ENCODE results near the gene STUM. TPM values are rescaled to one million over a fixed set of nuclear protein-coding genes. Genes with fewer than 3 reads are reported as not detected.
A peak's percentile ranks its signal among the peaks of the same experiment; 100 is the strongest.
"Not testable (repeated sequence)": the region's sequence is repeated elsewhere in the genome, so short reads cannot be mapped to it uniquely, and the experiment has no call there.

STUM gene, protein sequence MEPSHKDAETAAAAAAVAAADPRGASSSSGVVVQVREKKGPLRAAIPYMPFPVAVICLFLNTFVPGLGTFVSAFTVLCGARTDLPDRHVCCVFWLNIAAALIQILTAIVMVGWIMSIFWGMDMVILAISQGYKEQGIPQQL
- polyA plus RNA-seq (ENCODE audit: insufficient read length in 10 of 10): 10 to 100 TPM in 7 of 10 donors, 1 to 10 TPM in 3; 6.1 to 18.6 (median 13.6) TPM
- long read RNA-seq, donor 1: 0 reads
- long read RNA-seq, donor 2: 0 reads
- long read RNA-seq, donor 3: 0 reads
- long read RNA-seq, donor 4: 0 reads
- long read RNA-seq, donor 5: 0 reads
- long read RNA-seq, donor 6: 0 reads
- long read RNA-seq, donor 7: 0 reads
- long read RNA-seq, donor 8, partial matches to known transcripts: 5 of 5 reads
- long read RNA-seq, donor 8, other reads (novel, unspliced or antisense): 0 of 5 reads
- long read RNA-seq, donor 9: 0 reads

DNA sequence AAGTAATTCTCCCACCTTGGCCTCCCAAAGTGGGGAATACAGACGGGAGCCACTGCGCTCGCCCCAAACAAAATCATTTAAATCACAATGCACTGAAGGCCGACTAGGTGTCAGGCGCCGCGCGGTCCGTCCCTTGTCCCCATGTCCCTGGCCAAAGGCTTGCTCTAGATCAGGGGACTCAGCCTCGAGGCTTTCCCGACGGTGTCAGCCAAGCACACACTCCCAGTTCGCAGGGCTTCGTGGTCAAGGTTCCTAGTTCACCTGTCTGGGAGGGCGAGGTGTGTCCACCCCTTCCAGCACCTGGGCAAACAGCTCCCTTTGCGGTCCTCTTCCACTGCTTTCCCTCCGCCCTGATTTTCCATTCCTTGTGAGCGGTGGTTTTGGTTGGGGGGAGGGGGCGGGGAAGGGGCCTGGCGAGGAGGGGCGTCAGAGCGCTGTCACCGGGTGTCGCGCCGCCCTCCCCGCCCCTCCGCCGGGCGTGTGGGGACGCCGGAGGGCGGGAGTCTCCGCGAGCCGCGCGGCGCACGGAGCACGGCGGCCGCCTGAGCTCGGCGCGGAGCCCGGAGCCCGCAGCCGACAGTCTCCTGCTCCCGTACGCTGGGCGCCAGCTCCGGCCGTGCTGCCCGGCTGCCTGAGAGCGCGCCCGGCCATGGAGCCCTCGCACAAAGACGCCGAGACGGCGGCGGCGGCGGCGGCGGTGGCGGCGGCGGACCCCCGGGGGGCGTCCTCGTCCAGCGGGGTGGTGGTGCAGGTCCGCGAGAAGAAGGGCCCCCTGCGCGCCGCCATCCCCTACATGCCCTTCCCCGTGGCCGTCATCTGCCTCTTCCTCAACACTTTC, at the start of gene STUM:
Gene STUM (plus strand): TSS at position 509 of the 838 bp plus-strand sequence. CDS start 141 bp downstream, at position 650.
- DNase-seq: peak; percentile 38 to 72 (median 63)

DNA sequence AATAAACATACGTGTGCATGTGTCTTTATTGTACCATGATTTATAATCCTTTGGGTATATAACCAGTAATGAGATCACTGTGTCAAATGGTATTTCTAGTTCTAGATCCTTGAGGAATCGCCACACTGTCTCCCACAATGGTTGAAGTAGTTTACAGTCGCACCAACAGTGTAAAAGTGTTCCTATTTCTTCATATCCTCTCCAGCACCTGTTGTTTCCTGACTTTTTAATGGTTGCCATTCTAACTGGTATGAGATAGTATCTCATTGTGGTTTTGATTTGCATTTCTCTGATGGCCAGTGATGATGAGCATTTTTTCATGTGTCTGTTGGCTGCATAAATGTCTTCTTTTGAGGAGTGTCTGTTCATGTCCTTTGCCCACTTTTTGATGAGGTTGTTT, 48.9 kb upstream of the STUM start:
- DNase-seq: not testable (repeated sequence)

DNA sequence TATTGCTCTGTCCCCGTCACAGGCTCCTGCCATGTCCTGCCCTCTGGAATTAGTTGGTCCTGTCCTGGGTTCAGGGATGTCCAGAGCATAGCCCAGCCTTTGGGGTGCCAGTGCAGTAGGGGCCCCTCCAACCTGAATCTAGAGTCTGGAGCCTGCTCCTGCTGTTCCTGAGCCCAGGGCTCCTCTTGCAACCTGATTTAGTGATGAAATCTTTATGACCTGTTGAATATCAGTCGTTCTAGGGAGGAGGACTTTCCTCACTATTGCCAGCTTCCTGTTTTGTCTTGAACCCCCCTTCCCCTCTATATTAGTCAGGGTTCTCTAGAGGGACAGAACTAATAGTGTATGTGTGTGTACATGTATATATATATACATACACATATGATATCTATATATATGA, 42.5 kb upstream of the STUM start:
- no peak for DNase-seq

GRCh38 chr1:226506921-226507320, 41.6 kb upstream of the STUM start:
- no peak for DNase-seq

GRCh38 chr1:226510453-226510852, 38.1 kb upstream of the STUM start:
- no peak for DNase-seq

DNA sequence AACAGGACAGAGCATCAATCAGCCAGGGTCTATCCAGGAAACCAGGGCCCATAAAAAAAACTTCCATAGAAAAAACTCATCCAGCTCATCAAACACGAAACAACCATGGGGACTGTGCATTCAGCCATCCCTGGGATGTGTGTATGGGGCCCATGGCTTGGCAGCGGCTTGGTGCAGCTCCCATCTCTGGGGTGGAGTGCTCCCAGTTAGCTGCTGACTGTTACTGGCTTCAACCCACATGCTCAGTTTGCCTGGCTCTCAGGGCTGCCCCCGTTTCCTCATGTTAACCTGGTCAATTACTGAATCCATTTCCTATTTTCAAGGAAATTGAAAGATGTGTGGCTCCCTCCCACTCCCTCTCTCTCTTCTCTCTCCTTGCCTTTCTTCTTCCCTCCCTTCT, 37.3 kb upstream of the STUM start:
- DNase-seq: no peak

DNA sequence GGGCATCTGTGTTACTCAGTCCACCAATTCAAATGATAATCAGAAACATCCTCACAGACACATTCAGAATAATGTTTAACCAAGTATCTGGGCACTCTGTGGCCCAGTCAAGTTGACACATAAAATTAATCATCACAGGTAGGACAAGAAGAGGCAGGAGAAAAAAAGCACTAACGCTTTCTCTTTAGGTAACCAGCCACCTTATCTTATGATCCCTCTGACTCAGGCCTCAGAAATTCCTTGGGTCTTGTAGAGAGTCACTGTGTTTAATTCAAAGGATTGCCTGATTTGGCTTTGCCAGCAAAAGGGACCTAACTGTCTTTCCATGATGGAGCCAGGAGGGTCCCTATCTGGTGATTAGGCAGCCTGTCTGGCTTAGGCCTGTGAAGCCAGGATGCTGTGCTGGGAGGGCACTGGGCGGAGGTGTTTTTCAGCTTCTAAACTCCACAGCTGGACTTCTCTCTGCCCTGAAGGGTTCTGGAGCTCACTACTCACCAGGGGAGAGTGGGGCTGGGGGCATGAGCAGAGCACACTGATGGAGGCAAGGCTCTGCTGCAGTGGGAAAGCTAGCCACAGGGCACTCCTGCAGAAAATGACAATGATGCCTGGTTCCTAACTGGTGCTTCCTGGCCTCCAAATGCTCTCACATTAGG, 36.4 kb upstream of the STUM start:
- DNase-seq: no peak

DNA sequence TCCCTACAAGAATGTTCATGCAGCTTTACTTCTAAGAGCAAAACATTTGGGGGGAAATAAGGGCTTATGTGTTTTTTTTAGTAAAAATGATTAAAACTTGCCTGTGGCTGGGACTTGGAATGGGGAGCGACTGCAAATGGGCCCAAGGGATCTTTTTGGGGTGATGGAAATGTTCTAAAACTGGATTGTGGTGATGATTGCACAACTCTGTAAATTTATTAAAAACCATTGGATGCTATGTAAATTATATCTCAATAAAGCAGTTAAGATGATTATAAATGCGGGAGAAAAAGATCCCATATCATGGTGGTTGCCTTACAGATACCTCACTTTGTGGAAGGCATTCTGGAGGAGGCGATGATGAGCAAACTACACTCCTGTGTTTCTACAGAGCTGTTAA, 30.2 kb upstream of the STUM start:
- DNase-seq: no peak

GRCh38 chr1:226519135-226519534, 29.4 kb upstream of the STUM start:
- no peak for DNase-seq

DNA sequence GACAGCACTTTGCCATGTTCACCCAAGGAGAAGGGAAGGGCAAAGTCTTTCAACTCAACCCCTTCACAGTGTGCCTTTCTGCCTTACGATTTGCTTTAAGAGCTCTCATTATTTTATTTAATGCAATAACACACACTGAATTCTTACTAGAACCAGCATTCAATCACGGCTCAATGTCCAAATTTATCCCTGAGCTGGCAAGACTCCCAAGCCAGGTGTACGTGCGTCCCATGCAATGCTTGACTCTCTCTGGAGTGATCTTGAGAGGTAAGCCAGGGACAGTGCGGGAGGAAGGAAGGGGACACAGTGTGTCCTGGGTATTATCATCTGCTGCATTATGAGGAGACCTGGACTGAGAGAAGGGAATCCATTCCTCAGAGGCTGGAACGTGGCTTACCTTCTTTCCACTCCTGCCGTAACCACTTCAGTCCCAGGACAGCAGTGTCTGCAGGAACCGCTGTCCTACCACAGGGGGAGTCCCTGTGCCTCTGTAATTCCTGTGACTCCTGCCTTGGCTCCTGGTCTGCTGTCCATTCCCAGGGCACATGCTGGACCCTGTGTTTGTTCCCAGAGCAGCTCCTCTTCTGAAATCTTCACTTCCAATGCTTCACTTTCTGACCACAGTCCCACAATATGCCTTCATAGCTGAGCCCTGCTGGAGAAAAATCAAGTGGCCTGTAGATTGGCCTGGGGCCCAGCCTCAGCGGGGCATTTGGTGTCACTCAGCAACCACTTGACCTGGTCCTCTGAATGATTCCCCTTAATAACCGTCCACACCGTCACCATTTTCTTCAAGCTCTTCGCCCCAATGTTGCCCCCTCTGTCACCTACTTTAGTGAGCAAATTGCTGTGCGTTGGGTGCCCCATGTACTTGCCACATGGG, 28.6 kb upstream of the STUM start:
- DNase-seq: no peak

DNA sequence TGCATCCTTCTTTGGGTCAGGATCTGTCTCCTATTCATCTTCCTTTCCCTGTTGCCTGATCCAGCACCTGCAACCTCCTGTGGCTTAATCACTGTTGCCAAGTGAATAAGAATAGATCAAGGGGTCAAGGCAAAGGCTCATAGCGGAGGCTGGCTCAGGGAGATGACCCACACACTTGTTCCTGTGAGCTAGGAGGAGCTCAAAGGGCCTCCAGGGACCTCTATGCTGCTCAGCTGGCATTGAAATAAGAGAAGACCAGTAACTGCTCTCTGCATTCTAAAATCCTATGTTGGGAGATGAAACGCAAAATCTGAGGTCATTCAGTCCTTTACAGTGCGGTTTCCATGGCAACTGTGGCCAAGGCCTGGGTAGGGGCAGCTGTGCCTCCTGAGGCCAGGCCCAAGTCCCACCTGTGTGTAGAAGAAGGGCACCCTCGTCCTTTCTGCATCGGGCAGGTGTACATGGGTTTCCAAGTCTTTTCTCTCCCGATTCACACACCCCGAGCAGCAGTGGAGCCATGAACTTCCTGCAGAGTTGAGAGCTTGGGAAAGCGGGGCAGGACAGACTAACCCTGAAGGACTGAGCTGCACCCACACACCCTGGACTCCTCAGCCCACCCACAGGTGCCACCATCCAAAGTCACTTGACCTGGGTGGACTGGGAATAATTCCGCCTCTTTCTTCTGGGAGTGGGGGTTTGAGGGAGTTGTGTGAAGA, 27.8 kb upstream of the STUM start:
- DNase-seq: no peak

GRCh38 chr1:226523646-226524406, 24.7 kb upstream of the STUM start:
- no peak for DNase-seq

DNA sequence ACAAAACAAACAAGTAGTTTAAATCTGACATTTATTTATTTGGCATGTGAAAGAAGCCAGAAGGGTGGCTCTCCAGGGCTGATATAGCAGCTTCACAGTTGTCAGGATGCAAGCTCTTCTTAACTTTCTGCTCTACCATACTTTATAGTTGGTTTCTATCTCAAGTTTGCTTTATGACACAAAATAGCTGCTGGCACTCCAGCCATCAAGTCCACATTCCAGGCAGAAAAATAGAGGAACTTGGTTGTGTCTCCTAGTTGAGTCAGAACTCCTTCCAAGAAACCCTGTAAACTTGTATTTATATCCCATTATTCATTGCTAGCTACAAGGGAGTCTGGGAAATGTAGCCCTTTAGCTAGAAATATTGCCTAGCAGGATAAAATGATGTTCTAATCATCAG, 24.0 kb upstream of the STUM start:
- DNase-seq: no peak

GRCh38 chr1:226525750-226526149, 22.8 kb upstream of the STUM start:
- no peak for DNase-seq

DNA sequence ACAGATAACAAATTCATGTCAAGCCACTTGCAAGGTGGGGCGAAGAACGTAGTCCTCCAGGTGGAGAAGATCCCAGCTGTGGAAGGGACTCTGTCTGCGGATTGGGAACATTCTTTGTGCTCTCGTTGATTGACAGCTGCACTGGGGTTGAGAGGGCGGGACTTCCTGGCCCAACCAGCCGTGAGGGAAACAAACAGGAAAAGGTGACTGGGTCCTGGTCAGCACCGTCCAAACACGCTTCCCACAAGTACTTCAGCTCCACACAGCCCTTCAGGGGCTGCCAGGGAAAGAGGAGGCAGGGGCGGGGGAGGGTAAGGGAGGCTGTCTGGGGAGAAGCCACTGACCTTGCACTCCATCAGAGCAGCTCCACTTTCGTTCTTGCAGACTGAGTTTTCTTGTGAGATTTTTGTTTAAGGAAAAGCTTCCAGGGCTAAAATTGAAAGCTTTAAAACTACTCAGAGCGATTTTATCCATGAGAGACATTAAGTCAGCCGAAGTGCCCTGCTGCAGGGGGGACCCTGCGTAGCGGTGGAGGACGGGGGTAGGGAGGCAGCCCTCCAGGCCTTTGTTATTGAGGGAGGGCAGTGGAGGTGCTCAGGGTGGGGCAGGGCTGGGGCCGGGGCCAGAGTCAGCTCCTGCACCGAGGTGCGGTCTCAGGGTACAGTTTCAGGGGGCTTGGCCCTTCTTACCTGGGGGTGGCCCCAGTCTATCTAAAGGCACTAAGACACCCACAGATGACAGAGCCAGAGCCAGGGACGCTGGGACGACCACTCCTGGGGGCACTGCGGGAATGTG, 21.6 kb upstream of the STUM start:
- no peak for DNase-seq

- no peak for DNase-seq
Observed at GRCh38 chr1:226529891-226530290, 18.7 kb upstream of the STUM start.

DNA sequence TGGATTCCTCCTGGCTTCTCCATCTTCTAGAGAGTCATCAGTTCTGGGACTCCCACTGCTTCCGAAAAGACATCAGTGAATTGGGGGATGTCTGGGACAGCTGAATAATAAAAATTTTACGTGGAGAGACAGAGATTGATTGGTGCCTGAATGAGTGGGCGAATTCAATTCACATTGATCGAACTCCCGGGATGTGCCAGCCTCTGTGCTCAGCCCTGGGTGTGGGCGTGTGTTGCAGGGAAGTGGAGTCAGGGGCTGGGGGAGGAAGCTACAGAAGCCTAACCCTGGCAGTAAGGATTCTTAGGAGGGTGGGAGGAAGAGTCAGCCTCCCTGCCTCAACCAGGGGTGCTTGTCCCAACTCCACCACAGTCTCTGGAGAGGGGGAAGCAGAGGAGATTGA, 18.0 kb upstream of the STUM start:
- no peak for DNase-seq

GRCh38 chr1:226531360-226532093, 17.0 kb upstream of the STUM start:
- no peak for DNase-seq

All from muscle of back (tissue), 13 donors.